Measurements from ENCODE around the gene TTI1. TPM values are rescaled to one million over a fixed set of nuclear protein-coding genes. Genes with fewer than 3 reads are reported as not detected.

Gene TTI1
- total and polyA plus RNA-seq, 3 donors from 2014 or later: 24.1 to 30.5 (median 26.0) TPM

GRCh38 chr20:37941332-37941731, 91.9 kb downstream of the TTI1 start:
- 83 to 87% methylated on average over 8 of the region's 8 CpGs for WGBS, 2 donors
- no peak overlapping the region for H3K27ac ChIP-seq
- TF ChIP-seq POLR2A (IDR thresholded peaks at IDR 0.05) (no peak), CTCF (IDR thresholded peaks at IDR 0.05) (no peak)
- intact Hi-C loops (cut with DNase I; ENCODE audit: low total_unique reads): no loop called here
- no peak for DNase-seq
- H3K9me3 ChIP-seq: no peaks in the 10 kb centered on the region
- no peaks in the 10 kb centered on the region for H3K4me1 ChIP-seq
- no peaks in the 10 kb centered on the region for H3K36me3 ChIP-seq (ENCODE audit: low read depth, missing control alignments)
- H3K4me3 ChIP-seq: no peak overlapping the region
- H3K27me3 ChIP-seq: no peaks in the 10 kb centered on the region

- no peaks in the 10 kb centered on the region for H3K9me3 ChIP-seq
- H3K36me3 ChIP-seq (ENCODE audit: low read depth, missing control alignments): no peaks in the 10 kb centered on the region
- 82% methylated on average over 6 of the region's 6 CpGs for WGBS, 2 donors
- H3K4me3 ChIP-seq: no peak overlapping the region
- intact Hi-C loops (cut with DNase I; ENCODE audit: low total_unique reads): no loop called here
- H3K27me3 ChIP-seq: no peaks in the 10 kb centered on the region
- TF ChIP-seq CTCF (IDR thresholded peaks at IDR 0.05) (no peak), POLR2A (IDR thresholded peaks at IDR 0.05) (no peak)
- no peaks in the 10 kb centered on the region for H3K4me1 ChIP-seq
- no peak overlapping the region for H3K27ac ChIP-seq
- DNase-seq: no peak
Measured at GRCh38 chr20:37940858-37941257, 92.4 kb downstream of the TTI1 start.

- H3K4me1 ChIP-seq: no peaks in the 10 kb centered on the region
- no peak for DNase-seq
- H3K4me3 ChIP-seq: no peak overlapping the region
- intact Hi-C loops (cut with DNase I; ENCODE audit: low total_unique reads): no loop called here
- no peaks in the 10 kb centered on the region for H3K27me3 ChIP-seq
- no peaks in the 10 kb centered on the region for H3K36me3 ChIP-seq (ENCODE audit: low read depth, missing control alignments)
- H3K27ac ChIP-seq: no peak overlapping the region
- 85 to 88% methylated on average over 22 to 25 of the region's 25 CpGs for WGBS, 2 donors
- TF ChIP-seq POLR2A (IDR thresholded peaks at IDR 0.05) (no peak), CTCF (IDR thresholded peaks at IDR 0.05) (no peak)
- no peaks in the 10 kb centered on the region for H3K9me3 ChIP-seq
Measured at GRCh38 chr20:37939701-37940560, 93.3 kb downstream of the TTI1 start.

GRCh38 chr20:37938954-37939353, 94.3 kb downstream of the TTI1 start:
- TF ChIP-seq POLR2A (IDR thresholded peaks at IDR 0.05): no peak
- no peak for TF ChIP-seq CTCF (IDR thresholded peaks at IDR 0.05)
- intact Hi-C loops (cut with DNase I; ENCODE audit: low total_unique reads): no loop called here
- H3K9me3 ChIP-seq: no peaks in the 10 kb centered on the region
- H3K4me3 ChIP-seq: no peak overlapping the region
- no peaks in the 10 kb centered on the region for H3K27me3 ChIP-seq
- no peaks in the 10 kb centered on the region for H3K36me3 ChIP-seq (ENCODE audit: low read depth, missing control alignments)
- H3K4me1 ChIP-seq: no peaks in the 10 kb centered on the region
- no peak for DNase-seq
- H3K27ac ChIP-seq: no peak overlapping the region
- 96 to 98% methylated on average over 8 to 9 of the region's 9 CpGs for WGBS, 2 donors
